ENCODE data around the gene TMC8. TPM values are rescaled to one million over a fixed set of nuclear protein-coding genes. Genes with fewer than 3 reads are reported as not detected.

TMC8 gene
- polyA plus RNA-seq, 3 donors = 13.3 to 151 (median 15.1) TPM

GRCh38 chr17:78111727-78112517, 18.6 kb upstream of the TMC8 start:
- no peak overlapping the region for H3K27ac ChIP-seq (ENCODE audit: low read depth in 1 of 2, low read length in 2 of 2)
- WGBS (ENCODE audit: insufficient coverage) = 95% methylated on average over 28 of the region's 28 CpGs
- H4K20me1 ChIP-seq (ENCODE audit: insufficient read depth, low read length) = peaks cover 84% of the 10 kb centered on the region
- Mint-ChIP-seq H3K27me3 (ENCODE audit: low read depth in 3 of 3) (peaks cover 0 to 5% (median 0%) of the 10 kb centered on the region in 3 donors), H3K4me1 (peaks cover 26% of the 10 kb centered on the region), H3K9me3 (peaks cover 0 to 2% (median 0%) of the 10 kb centered on the region in 7 donors), H3K27ac (peak overlapping the region in 3 of 7 donors; percentile 47 to 77 (median 70)), H3K4me3 (no peak overlapping the region), H3K36me3 (peaks cover 63 to 88% of the 10 kb centered on the region in 2 donors)
- H3K4me3 ChIP-seq (replicated peaks in 1 of 3; ENCODE audit: low read depth in 2 of 3, low read length in 3 of 3) = no peak overlapping the region
- H3K36me3 ChIP-seq (replicated peaks in 1 of 2; ENCODE audit: control insufficient read depth in 1 of 2, insufficient read depth in 2 of 2, low read length in 2 of 2) = peaks cover 61 to 82% of the 10 kb centered on the region in 2 donors
- no peaks in the 10 kb centered on the region for H3K79me2 ChIP-seq (ENCODE audit: insufficient read depth, low read length)
- no peak overlapping the region for H2AFZ ChIP-seq (ENCODE audit: insufficient read depth, low read depth, low read length, poor library complexity, severe bottlenecking)
- no peak overlapping the region for H3K4me2 ChIP-seq (replicated peaks; ENCODE audit: extremely low read depth, low read length, poor library complexity, severe bottlenecking)
- no peak for DNase-seq
- no peak for TF ChIP-seq CTCF (IDR thresholded peaks at IDR 0.05)
- peaks cover 16 to 24% of the 10 kb centered on the region in 2 donors for H3K4me1 ChIP-seq (ENCODE audit: control insufficient read depth in 1 of 2, insufficient read depth in 2 of 2, low read length in 2 of 2)
- no peaks in the 10 kb centered on the region for H3K27me3 ChIP-seq (ENCODE audit: control insufficient read depth in 2 of 2, insufficient read depth in 2 of 2, low read length in 2 of 2)
- no peak overlapping the region for H3K9ac ChIP-seq (ENCODE audit: insufficient read depth, low read length, poor library complexity, severe bottlenecking)
- H3K9me3 ChIP-seq (replicated peaks in 1 of 2; ENCODE audit: control insufficient read depth in 1 of 2, insufficient read depth in 1 of 2, low read length in 2 of 2) = no peaks in the 10 kb centered on the region
- intact Hi-C loops (cut with micrococcal nuclease) = loop anchor here (2.0 to 10.0 kb wide), 5 partner anchors 15 to 313 kb away; no protein-coding TSS in a partner anchor

GRCh38 chr17:78112518-78113471, 17.8 kb upstream of the TMC8 start:
- peaks cover 66 to 83% of the 10 kb centered on the region in 2 donors for H3K36me3 ChIP-seq (replicated peaks in 1 of 2; ENCODE audit: control insufficient read depth in 1 of 2, insufficient read depth in 2 of 2, low read length in 2 of 2)
- H3K27ac ChIP-seq (ENCODE audit: low read depth in 1 of 2, low read length in 2 of 2) = no peak overlapping the region
- TF ChIP-seq CTCF (IDR thresholded peaks at IDR 0.05) = peak; percentile 98
- peaks cover 58 to 86% of the 10 kb centered on the region in 2 donors for H3K36me3 Mint-ChIP-seq
- no peak overlapping the region for H3K9ac ChIP-seq (ENCODE audit: insufficient read depth, low read length, poor library complexity, severe bottlenecking)
- H3K4me3 Mint-ChIP-seq = peak overlapping the region in 1 of 2 donors; percentile 30
- peak overlapping the region in 6 of 7 donors; percentile 47 to 90 (median 66) for H3K27ac Mint-ChIP-seq
- peaks cover 29% of the 10 kb centered on the region for H3K4me1 Mint-ChIP-seq
- DNase-seq = peak; percentile 64 to 71 (median 71)
- peaks cover 92% of the 10 kb centered on the region for H4K20me1 ChIP-seq (ENCODE audit: insufficient read depth, low read length)
- H3K79me2 ChIP-seq (ENCODE audit: insufficient read depth, low read length) = no peaks in the 10 kb centered on the region
- H3K4me2 ChIP-seq (replicated peaks; ENCODE audit: extremely low read depth, low read length, poor library complexity, severe bottlenecking) = no peak overlapping the region
- no peaks in the 10 kb centered on the region for H3K27me3 ChIP-seq (ENCODE audit: control insufficient read depth in 2 of 2, insufficient read depth in 2 of 2, low read length in 2 of 2)
- no peak overlapping the region for H3K4me3 ChIP-seq (replicated peaks in 1 of 3; ENCODE audit: low read depth in 2 of 3, low read length in 3 of 3)
- H3K9me3 ChIP-seq (replicated peaks in 1 of 2; ENCODE audit: control insufficient read depth in 1 of 2, insufficient read depth in 1 of 2, low read length in 2 of 2) = no peaks in the 10 kb centered on the region
- 66% methylated on average over 29 of the region's 33 CpGs for WGBS (ENCODE audit: insufficient coverage)
- peaks cover 0 to 2% (median 0%) of the 10 kb centered on the region in 7 donors for H3K9me3 Mint-ChIP-seq
- intact Hi-C loops (cut with micrococcal nuclease) = loop anchor here (2.0 to 10.0 kb wide), 5 partner anchors 14 to 312 kb away; no protein-coding TSS in a partner anchor
- peaks cover 0 to 5% (median 0%) of the 10 kb centered on the region in 3 donors for H3K27me3 Mint-ChIP-seq (ENCODE audit: low read depth in 3 of 3)
- no peak overlapping the region for H2AFZ ChIP-seq (ENCODE audit: insufficient read depth, low read depth, low read length, poor library complexity, severe bottlenecking)
- peaks cover 16 to 28% of the 10 kb centered on the region in 2 donors for H3K4me1 ChIP-seq (ENCODE audit: control insufficient read depth in 1 of 2, insufficient read depth in 2 of 2, low read length in 2 of 2)
